A549 treated with CORT108297 at 1 μM for 4 hours (cell line): ENCODE results near the gene NPTXR. TPM values are rescaled to one million over a fixed set of nuclear protein-coding genes. Genes with fewer than 3 reads are reported as not detected.

ENCODE experiments used
- total RNA-seq: library from RNA; stranded (reverse); fragments of 200-300 nt; extraction: Qiagen RNA extraction; gene quantifications from 5 replicates; pipeline ENCODE4 v1.2.3, GENCODE V29; 2022

NPTXR gene
- 10.5 to 15.3 TPM (median 11.9 TPM) in 5 replicates for total RNA-seq

GRCh38 chr22:38843657-38844314 lies at the start of gene NPTXR:
Gene NPTXR (minus strand): TSS chr22:38844028.

GRCh38 chr22:38872172-38872830 lies 28.5 kb upstream of the NPTXR start, which contains the start of gene CBX6:
Gene CBX6 (minus strand): TSS chr22:38872216. CDS start chr22:38872190, 26 bp downstream.

GRCh38 chr22:38793721-38794466 lies 49.9 kb downstream of the NPTXR start, which contains the start of gene DNAL4:
Gene DNAL4 (minus strand): TSS chr22:38794143. CDS start chr22:38782731, 11,412 bp downstream.

Other genes starting within 250 kb of the NPTXR start
- gene FAM227A, start 187.6 kb downstream of the NPTXR start, total RNA-seq = 0.46 to 1.1 TPM (median 0.80 TPM) in 5 replicates
- gene CBY1, start 187.4 kb downstream of the NPTXR start, total RNA-seq = 15.0 to 17.1 TPM (median 16.1 TPM) in 5 replicates
- 62.6 to 81.3 TPM (median 70.0 TPM) in 5 replicates for gene TOMM22, start 162.1 kb downstream of the NPTXR start, total RNA-seq
- 25.9 to 30.6 TPM (median 28.1 TPM) in 5 replicates for gene JOSD1, start 143.1 kb downstream of the NPTXR start, total RNA-seq
- gene GTPBP1, start 138.1 kb downstream of the NPTXR start, total RNA-seq = 7.0 to 10.8 TPM (median 10.7 TPM) in 5 replicates
- gene SUN2, start 88.0 kb downstream of the NPTXR start, total RNA-seq = 23.8 to 38.4 TPM (median 36.7 TPM) in 5 replicates
- 9.2 to 11.8 TPM (median 10.7 TPM) in 5 replicates for gene DNAL4, start 49.9 kb downstream of the NPTXR start, total RNA-seq
- gene CBX6, start 28.2 kb upstream of the NPTXR start, total RNA-seq = 26.0 to 35.1 TPM (median 32.4 TPM) in 5 replicates
- not detected in 5 replicates for gene APOBEC3A, start 113.6 kb upstream of the NPTXR start, total RNA-seq
- gene APOBEC3B, start 138.3 kb upstream of the NPTXR start, total RNA-seq = 27.4 to 32.1 TPM (median 30.0 TPM) in 5 replicates
- 26.6 to 28.1 TPM (median 27.5 TPM) in 5 replicates for gene APOBEC3C, start 170.2 kb upstream of the NPTXR start, total RNA-seq
- 0.10 to 0.50 TPM (median 0.17 TPM) in 4 of 5 replicates, not detected in the other for gene APOBEC3D, start 177.1 kb upstream of the NPTXR start, total RNA-seq
- gene APOBEC3F, start 196.8 kb upstream of the NPTXR start, total RNA-seq = 1.6 to 2.8 TPM (median 2.6 TPM) in 5 replicates
- 0.18 TPM in 1 of 5 replicates, not detected in the others for gene APOBEC3G, start 233.2 kb upstream of the NPTXR start, total RNA-seq